Upper lobe of left lung (tissue), 4 donors: Measurements from ENCODE around the gene ERGIC1.

Experiments used
- POLR2A ChIP-seq, 4 donors: fragments of 450-650 bp; IDR thresholded peaks; one replicate each; pipeline ENCODE4 v1.5.1; 2016 to 2017; ENCODE audit warnings: antibody characterized with exemption in 4 of 4, mild to moderate bottlenecking in 2 of 4
- TF ChIP-seq, protein P1 (sequence below), 6 experiments: fragments of 450-650 bp in 4 of 6; fragments of 200-600 bp in 2 of 6; sonication (generic) in 2 of 6; IDR thresholded peaks; one replicate each; pipeline ENCODE4 v1.5.1; 2016 to 2019; ENCODE audit warnings: antibody characterized with exemption in 6 of 6

DNA sequence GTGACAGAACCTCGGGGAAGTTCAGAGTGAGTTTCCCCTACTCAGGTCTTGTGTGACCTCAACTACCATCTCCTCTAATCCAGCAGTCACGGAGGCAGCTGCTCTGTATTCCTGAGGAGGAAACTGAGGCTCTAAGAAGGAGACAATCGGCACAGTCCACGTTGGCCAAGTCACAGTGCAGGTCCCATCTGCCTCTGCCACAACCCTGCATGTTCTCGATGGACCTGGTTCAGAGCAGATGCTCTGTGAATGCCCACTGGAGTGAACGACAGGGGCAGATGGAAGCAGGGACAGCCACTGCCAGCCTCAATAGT, 722 bp upstream of the ERGIC1 start:
- TF ChIP-seq, protein P1, sequence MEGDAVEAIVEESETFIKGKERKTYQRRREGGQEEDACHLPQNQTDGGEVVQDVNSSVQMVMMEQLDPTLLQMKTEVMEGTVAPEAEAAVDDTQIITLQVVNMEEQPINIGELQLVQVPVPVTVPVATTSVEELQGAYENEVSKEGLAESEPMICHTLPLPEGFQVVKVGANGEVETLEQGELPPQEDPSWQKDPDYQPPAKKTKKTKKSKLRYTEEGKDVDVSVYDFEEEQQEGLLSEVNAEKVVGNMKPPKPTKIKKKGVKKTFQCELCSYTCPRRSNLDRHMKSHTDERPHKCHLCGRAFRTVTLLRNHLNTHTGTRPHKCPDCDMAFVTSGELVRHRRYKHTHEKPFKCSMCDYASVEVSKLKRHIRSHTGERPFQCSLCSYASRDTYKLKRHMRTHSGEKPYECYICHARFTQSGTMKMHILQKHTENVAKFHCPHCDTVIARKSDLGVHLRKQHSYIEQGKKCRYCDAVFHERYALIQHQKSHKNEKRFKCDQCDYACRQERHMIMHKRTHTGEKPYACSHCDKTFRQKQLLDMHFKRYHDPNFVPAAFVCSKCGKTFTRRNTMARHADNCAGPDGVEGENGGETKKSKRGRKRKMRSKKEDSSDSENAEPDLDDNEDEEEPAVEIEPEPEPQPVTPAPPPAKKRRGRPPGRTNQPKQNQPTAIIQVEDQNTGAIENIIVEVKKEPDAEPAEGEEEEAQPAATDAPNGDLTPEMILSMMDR (IDR thresholded peaks at IDR 0.05) = no peak
- no peak for TF ChIP-seq POLR2A (IDR thresholded peaks at IDR 0.05)
